ENCODE measurements around the gene KCNMA1. TPM values are rescaled to one million over a fixed set of nuclear protein-coding genes. Genes with fewer than 3 reads are reported as not detected.

The KCNMA1 gene
- total and polyA plus RNA-seq, 5 donors: 1.5 to 6.1 (median 3.3) TPM

DNA sequence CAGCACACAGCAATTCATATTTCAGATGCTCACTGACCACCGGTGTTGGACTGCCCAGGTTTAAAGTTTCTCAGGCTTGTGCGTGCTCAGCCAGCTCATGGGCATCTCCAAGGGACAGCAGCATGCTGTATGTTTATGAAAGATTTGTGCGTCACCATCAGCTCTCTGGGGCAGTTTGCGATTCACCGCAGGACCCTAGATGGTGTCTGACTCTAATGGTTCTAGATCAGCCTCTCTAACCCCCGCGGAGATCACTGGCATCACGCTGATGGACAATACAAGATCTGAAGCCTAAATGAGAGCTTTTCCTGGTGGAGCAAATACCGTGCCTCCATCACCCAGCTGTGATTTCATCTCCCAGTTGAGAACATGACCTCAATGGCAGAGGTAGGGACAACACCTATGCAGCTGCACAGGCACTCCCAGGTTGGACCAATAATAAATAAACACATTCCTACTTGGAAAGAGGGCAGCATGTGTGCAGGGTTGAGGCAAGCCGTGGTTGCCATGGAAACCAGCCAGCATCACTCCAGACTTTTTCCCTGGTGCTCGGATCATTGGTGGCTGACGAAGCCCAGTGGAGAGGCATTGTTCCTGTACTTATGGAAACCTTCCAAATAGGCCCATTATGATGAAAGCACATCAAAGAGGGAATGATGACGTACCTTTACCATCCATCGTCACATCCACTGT lies 253.6 kb downstream of the KCNMA1 start:
- 79% methylated on average over 14 of the region's 14 CpGs for WGBS
- Histone ChIP-seq H3K4me1 (ENCODE audit: control insufficient read depth, insufficient read depth, low read length) (no peaks in the 10 kb centered on the region), H3K4me3 (ENCODE audit: low read length) (no peak overlapping the region), H3K9me3 (ENCODE audit: control insufficient read depth, low read length) (no peaks in the 10 kb centered on the region), H3K27ac (ENCODE audit: low read length) (no peak overlapping the region), H3K27me3 (ENCODE audit: control insufficient read depth, insufficient read depth) (peaks cover 2% of the 10 kb centered on the region)
- DNase-seq: no peak
- intact Hi-C loops (cut with DNase I): no loop called here
- ATAC-seq: no peak

DNA sequence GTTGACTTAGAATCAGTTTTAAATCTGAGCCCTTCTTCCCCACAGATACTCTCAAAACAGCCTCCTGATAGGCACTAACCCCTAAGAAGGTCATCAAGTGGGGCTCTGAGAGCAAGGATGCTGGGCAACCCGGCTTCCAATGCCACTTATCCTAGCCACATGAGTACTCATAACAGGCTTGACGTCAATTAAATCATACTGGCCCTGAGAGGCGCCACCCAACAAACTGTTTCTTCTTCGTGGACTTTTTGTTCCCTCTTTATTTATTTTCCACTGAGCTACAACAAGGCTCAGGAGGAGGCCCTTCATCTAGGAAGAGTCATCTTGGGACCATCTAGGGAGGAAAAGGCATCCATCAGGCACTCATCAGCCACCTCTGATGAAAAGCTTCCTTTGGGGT lies 255.9 kb downstream of the KCNMA1 start:
- Histone ChIP-seq H3K27ac (ENCODE audit: low read length) (no peak overlapping the region), H3K27me3 (ENCODE audit: control insufficient read depth, insufficient read depth) (peaks cover 2% of the 10 kb centered on the region), H3K4me3 (ENCODE audit: low read length) (no peak overlapping the region), H3K9me3 (ENCODE audit: control insufficient read depth, low read length) (no peaks in the 10 kb centered on the region), H3K4me1 (ENCODE audit: control insufficient read depth, insufficient read depth, low read length) (no peaks in the 10 kb centered on the region)
- DNase-seq (no peak), ATAC-seq (no peak)
- intact Hi-C loops (cut with DNase I): no loop called here
- WGBS: 84% methylated on average over 4 of the region's 4 CpGs

DNA sequence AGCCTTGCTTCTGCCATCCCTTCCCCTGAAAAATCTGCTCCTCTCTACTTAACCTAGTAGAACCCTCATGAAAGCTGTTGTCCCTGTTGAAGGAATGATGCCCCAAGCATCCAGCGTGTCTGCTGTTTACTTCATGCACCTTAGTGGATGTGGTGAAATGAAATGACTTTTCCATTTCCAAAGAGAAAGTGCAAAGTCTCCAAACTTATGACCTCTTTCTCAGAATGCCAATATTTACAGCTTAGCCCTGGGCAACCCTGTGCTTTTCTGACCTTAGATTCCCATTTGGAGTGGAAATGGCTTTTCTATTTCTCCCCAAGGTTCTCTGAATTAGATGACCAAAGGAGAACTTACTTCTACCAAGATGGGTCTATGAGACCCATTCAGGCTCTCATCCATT lies 256.9 kb downstream of the KCNMA1 start:
- peaks cover 2% of the 10 kb centered on the region for H3K27me3 ChIP-seq (ENCODE audit: control insufficient read depth, insufficient read depth)
- H3K9me3 ChIP-seq (ENCODE audit: control insufficient read depth, low read length): no peaks in the 10 kb centered on the region
- no peak for DNase-seq
- ATAC-seq: no peak
- H3K4me1 ChIP-seq (ENCODE audit: control insufficient read depth, insufficient read depth, low read length): no peaks in the 10 kb centered on the region
- H3K4me3 ChIP-seq (ENCODE audit: low read length): no peak overlapping the region
- 90% methylated on average over 1 of the region's 1 CpG for WGBS
- intact Hi-C loops (cut with DNase I): no loop called here
- H3K27ac ChIP-seq (ENCODE audit: low read length): no peak overlapping the region

DNA sequence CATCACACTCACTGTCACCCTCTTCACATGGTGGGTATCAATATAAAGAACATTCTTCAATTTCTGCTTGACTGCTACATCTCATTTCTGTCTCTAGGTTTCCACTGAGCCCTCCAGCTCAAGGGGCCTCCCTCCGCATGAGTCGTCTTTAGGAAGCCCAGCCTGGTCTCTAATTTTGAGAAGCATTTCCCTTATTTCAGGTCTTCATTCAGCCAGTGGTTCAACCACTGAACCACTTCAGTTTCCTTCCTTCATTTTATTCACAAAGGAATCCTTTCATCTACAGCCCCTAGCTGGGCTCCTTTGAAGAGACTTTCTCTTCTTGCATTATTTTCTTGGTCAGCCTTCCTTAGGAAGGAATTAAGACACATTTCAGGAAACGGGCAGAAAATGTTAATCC lies 257.4 kb downstream of the KCNMA1 start:
- no peaks in the 10 kb centered on the region for H3K9me3 ChIP-seq (ENCODE audit: control insufficient read depth, low read length)
- H3K4me3 ChIP-seq (ENCODE audit: low read length): no peak overlapping the region
- no peak for DNase-seq
- ATAC-seq: no peak
- WGBS: 69% methylated on average over 3 of the region's 3 CpGs
- H3K27me3 ChIP-seq (ENCODE audit: control insufficient read depth, insufficient read depth): peaks cover 2% of the 10 kb centered on the region
- intact Hi-C loops (cut with DNase I): no loop called here
- H3K4me1 ChIP-seq (ENCODE audit: control insufficient read depth, insufficient read depth, low read length): no peaks in the 10 kb centered on the region
- H3K27ac ChIP-seq (ENCODE audit: low read length): no peak overlapping the region

DNA sequence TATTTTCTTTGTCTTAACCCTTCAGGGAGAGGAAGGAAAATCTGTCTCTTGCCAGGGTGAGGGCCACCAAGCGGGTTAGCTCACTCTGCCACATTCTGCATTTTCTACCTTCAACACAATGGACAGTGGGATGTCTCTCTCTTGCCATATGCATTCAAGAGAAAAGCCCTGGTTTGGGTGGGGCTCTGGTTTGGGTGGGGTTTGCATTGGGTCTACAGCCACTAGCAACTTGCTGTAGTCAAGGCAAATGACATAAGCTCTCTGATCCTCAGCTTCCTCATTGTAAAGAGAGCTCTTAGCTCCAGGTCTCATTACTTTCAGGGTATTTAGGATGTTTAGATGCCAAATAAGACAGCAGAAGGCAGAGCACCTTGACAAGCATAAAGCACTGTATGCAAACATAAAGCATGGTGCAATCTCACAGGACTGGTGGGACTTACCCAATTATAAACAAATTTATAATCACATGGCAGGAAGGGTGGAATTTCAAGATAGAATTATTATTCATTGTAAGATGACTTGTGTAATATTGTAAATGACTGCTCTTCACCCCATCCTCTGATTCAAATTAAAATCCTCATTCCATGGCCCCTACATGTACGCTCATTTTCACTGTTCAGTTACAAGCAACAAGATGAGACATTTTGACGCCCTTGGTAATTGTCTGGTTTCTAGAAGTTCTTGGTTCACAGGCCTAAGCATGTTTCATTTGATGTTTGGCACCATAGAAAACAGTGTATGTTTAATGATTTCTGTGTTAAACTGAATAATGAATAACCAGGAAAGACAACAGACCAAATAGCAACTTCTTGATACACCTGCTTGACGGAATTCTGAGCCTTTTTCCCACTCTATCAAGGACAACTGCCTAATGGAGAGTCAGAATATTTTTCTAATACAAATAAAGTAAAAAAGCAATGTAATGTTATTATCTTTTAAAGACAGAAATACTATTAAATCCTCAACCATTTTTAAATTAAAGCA lies 258.9 kb downstream of the KCNMA1 start:
- H3K27me3 ChIP-seq (ENCODE audit: control insufficient read depth, insufficient read depth): peaks cover 2% of the 10 kb centered on the region
- no peak for DNase-seq
- intact Hi-C loops (cut with DNase I): no loop called here
- no peak overlapping the region for H3K27ac ChIP-seq (ENCODE audit: low read length)
- WGBS: 92% methylated on average over 4 of the region's 4 CpGs
- ATAC-seq: no peak
- H3K9me3 ChIP-seq (ENCODE audit: control insufficient read depth, low read length): no peaks in the 10 kb centered on the region
- no peaks in the 10 kb centered on the region for H3K4me1 ChIP-seq (ENCODE audit: control insufficient read depth, insufficient read depth, low read length)
- H3K4me3 ChIP-seq (ENCODE audit: low read length): no peak overlapping the region

DNA sequence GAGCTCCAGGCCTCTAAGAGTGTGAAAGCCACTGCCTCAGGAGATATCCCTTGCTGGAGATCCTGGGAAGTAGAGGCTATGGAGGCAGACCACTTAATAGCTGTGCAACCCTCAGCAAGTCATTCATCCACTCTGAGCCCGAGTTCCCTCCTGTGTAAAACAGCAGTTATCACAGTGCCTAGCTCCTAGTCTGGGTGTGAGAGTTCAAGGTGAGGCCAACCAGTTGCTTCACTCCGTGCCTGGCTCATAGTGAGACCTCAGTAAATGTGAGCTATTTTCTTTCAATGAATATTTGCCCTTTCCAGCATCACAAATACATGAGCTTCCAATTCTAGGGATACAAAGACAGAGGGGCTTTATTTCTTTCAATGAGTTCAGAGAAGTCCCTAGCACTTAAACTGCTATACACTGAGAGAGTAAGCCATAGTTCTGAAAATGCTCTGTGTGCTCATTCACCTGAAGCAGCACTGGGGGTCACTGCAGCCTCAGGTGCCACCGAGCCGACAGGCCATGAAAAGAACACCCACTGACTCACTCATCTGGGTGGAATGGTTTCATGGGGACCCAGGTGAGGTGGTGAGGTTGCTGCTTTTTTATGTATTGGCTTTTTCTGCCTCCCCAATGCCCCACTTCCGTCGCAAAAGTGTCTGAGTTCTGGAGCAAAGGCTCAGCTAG lies 259.8 kb downstream of the KCNMA1 start:
- no peak overlapping the region for H3K27ac ChIP-seq (ENCODE audit: low read length)

DNA sequence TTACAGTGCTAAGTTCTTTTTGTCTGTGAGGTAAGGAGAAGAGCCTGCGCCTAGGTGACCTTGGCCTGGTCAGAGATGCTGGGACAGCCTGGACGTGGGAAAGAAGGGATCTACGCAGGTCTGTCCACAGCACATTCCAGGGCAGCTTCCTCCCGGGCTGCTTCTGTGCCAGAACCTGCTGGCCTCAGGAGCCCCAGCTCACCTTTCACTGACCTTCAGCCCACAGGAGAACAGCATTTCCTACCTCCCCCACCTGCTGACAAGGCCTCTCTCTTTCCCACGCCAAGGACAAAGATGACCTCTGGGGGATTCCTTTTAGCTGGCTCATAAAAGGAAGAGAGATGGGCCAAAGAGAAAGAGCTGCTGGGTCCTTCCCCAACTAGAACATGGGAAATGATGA lies 260.6 kb downstream of the KCNMA1 start:
- intact Hi-C loops (cut with DNase I): no loop called here
- WGBS: 66% methylated on average over 5 of the region's 5 CpGs
- no peak overlapping the region for H3K4me3 ChIP-seq (ENCODE audit: low read length)
- H3K4me1 ChIP-seq (ENCODE audit: control insufficient read depth, insufficient read depth, low read length): no peaks in the 10 kb centered on the region
- ATAC-seq: no peak
- H3K9me3 ChIP-seq (ENCODE audit: control insufficient read depth, low read length): no peaks in the 10 kb centered on the region
- DNase-seq: no peak
- H3K27ac ChIP-seq (ENCODE audit: low read length): no peak overlapping the region
- peaks cover 2% of the 10 kb centered on the region for H3K27me3 ChIP-seq (ENCODE audit: control insufficient read depth, insufficient read depth)

More for the DNA sequence above, 259.8 kb downstream of the KCNMA1 start:
- intact Hi-C loops (cut with DNase I): no loop called here
- DNase-seq (no peak), ATAC-seq (no peak)
- 57% methylated on average over 6 of the region's 6 CpGs for WGBS
- Histone ChIP-seq H3K4me3 (ENCODE audit: low read length) (no peak overlapping the region), H3K27me3 (ENCODE audit: control insufficient read depth, insufficient read depth) (peaks cover 2% of the 10 kb centered on the region), H3K9me3 (ENCODE audit: control insufficient read depth, low read length) (no peaks in the 10 kb centered on the region), H3K4me1 (ENCODE audit: control insufficient read depth, insufficient read depth, low read length) (no peaks in the 10 kb centered on the region)

DNA sequence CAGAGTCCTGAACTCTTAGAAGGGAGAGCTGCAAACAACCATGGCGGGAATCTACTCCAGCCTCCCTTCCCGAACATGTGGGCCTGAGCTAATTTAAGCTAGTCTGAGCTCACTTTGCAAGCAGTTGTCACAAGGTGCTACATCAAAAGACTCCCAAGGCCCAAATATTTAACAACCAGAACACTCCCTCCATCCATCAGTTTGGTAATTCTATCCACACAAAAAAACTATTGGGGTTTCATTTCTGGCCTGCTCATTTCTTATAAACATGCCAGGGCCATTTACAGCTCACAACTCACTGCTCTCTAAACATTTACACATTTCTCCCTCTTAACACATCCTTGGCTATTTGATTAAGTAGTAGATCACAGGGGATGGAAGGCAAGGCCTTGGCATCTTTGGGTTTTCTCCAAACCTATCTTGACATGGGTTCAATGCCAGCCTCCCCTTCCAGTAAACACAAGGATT lies 263.4 kb downstream of the KCNMA1 start:
- Histone ChIP-seq H3K27me3 (ENCODE audit: control insufficient read depth, insufficient read depth) (no peaks in the 10 kb centered on the region), H3K27ac (ENCODE audit: low read length) (no peak overlapping the region), H3K4me1 (ENCODE audit: control insufficient read depth, insufficient read depth, low read length) (no peaks in the 10 kb centered on the region), H3K4me3 (ENCODE audit: low read length) (no peak overlapping the region), H3K9me3 (ENCODE audit: control insufficient read depth, low read length) (no peaks in the 10 kb centered on the region)
- intact Hi-C loops (cut with DNase I): no loop called here
- WGBS: 86% methylated on average over 2 of the region's 2 CpGs
- ATAC-seq (no peak), DNase-seq (no peak)

DNA sequence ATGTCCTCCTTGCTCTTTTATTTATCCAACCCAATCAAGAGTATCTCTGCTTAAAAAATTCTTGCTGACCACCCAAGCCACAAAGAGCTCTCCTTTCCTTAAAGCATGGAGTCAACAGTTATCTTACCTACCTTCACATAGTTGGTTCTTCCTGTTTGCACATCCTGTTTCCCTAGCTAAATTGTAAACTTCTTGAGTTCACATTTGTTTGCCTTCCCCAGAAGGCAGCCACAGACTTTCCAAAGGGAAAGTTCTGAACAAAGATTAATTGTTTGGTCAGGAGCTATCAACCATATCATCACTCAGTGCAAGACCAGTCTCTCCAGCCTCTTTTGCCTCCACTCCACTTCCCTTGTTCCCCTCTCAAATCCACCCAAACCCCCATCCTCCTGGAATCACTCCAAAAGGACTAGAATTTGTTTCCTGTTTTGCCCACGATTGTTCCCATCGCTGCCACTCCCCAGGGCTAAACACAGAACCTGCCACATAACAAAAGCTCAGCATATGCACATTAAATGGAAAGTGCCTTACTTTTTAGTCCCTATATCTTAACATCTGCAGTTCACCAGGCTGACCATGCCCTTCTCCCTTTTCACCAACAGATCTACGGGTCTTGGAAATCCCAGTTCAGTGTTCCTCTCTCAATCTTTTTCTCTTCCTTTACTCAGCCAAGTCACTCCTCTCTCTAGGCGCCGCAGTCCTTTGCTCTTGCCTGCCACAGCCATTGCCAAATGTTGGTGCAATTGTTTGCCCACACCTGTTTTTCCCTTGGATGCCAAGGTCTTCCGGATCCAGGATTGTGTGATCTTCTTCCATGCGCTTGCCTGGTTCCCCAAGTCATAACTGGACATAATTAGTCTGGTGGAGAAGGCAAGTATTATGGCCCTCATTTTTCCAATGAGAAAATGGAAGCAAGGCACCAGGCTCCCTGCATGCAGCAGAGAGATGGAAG lies 265.5 kb downstream of the KCNMA1 start:
- intact Hi-C loops (cut with DNase I): no loop called here
- Histone ChIP-seq H3K9me3 (ENCODE audit: control insufficient read depth, low read length) (no peaks in the 10 kb centered on the region), H3K4me1 (ENCODE audit: control insufficient read depth, insufficient read depth, low read length) (no peaks in the 10 kb centered on the region), H3K4me3 (ENCODE audit: low read length) (no peak overlapping the region), H3K27ac (ENCODE audit: low read length) (no peak overlapping the region), H3K27me3 (ENCODE audit: control insufficient read depth, insufficient read depth) (no peaks in the 10 kb centered on the region)
- 72% methylated on average over 7 of the region's 7 CpGs for WGBS
- DNase-seq (no peak), ATAC-seq (no peak)

DNA sequence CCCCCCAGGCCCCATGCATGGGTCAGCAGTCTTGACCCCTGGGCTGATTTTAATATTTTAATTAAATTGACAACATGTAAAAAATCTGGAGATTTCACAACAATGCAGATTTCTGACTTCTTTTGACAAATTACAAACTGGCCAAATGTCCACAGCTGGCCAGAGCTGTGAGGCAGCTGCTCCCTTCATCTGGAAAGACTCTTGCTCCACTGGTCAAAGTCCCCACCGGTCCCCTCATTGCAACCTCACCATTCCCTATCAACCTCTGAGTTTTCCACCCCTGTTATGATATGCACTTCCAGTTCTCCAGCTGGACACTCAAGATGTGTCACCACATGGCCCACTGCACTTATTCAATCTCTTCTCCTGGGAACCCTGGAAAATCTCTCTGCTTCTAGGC lies 266.2 kb downstream of the KCNMA1 start:
- Histone ChIP-seq H3K4me3 (ENCODE audit: low read length) (no peak overlapping the region), H3K9me3 (ENCODE audit: control insufficient read depth, low read length) (no peaks in the 10 kb centered on the region), H3K27me3 (ENCODE audit: control insufficient read depth, insufficient read depth) (no peaks in the 10 kb centered on the region), H3K4me1 (ENCODE audit: control insufficient read depth, insufficient read depth, low read length) (no peaks in the 10 kb centered on the region), H3K27ac (ENCODE audit: low read length) (no peak overlapping the region)
- DNase-seq (no peak), ATAC-seq (no peak)
- WGBS: 58% methylated on average over 1 of the region's 1 CpG
- intact Hi-C loops (cut with DNase I): no loop called here

Data from right cardiac atrium (tissue), 5 donors.